Measurements from ENCODE around the gene YDJC.
"Not testable (repeated sequence)": the region's sequence is repeated elsewhere in the genome, so short reads cannot be mapped to it uniquely, and the experiment has no call there.

DNA sequence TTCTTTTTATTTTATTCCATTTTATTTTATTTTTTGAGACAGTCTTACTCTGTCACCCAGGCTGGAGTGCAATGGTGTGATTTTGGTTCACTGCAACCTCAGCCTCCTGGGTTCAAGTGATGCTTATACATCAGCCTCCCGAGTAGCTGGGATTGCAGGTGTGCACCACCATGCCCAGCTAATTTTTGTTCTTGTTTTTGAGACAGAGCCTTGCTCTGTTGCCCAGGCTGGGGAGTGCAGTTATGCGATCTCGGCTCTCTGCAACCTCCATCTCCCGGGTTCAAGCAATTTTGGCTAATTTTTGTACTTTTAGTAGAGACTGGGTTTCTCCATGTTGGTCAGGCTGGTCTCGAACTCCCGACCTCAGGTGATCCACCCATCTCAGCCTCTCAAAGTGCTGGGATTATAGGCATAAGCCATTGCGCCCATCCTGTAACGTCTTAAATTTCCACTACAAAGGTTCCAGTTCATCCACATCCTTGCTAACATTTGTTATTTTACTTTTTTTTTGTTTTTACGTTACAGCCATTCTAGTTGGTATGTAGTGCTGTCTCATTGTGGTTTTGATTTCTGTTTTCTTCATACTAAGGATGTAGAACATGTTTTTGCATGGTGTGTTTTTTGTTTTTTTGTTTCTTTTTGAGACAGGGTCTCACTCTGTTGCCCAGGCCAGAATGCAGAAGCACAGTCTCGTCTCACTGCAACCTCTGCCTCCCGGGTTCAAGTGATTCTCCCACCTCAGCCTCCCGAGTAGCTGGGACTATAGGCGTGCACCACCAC is 33.3 kb downstream of the YDJC start:
- TF ChIP-seq, protein P1, sequence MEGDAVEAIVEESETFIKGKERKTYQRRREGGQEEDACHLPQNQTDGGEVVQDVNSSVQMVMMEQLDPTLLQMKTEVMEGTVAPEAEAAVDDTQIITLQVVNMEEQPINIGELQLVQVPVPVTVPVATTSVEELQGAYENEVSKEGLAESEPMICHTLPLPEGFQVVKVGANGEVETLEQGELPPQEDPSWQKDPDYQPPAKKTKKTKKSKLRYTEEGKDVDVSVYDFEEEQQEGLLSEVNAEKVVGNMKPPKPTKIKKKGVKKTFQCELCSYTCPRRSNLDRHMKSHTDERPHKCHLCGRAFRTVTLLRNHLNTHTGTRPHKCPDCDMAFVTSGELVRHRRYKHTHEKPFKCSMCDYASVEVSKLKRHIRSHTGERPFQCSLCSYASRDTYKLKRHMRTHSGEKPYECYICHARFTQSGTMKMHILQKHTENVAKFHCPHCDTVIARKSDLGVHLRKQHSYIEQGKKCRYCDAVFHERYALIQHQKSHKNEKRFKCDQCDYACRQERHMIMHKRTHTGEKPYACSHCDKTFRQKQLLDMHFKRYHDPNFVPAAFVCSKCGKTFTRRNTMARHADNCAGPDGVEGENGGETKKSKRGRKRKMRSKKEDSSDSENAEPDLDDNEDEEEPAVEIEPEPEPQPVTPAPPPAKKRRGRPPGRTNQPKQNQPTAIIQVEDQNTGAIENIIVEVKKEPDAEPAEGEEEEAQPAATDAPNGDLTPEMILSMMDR (IDR thresholded peaks at IDR 0.05) = not testable (repeated sequence)
- not testable (repeated sequence) for TF ChIP-seq POLR2A (IDR thresholded peaks at IDR 0.05)

All from suprapubic skin (tissue), 3 donors.